ENCODE measurements around the gene GPR183.

GPR183 gene

DNA sequence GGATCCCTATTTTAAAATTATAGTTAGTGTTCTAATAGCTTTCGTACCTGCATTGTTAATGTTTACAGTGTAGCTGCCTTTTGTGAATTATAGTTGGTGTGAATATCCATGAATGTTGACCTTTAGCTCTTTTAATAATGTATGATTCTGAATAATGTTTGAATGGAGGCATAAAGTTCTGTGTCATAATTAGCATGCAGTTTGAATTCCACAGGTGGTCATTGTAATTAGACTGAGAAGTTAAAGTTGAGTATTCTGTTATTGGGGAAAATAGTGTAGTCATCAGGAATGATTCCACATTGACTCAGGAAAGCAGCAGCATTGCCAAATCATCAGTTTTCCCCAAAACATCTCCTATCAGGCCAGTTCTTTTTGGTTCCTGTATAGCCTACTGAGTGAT lies 61.1 kb downstream of the GPR183 start:
- DNase-seq (ENCODE audit: low read depth, low spot score) = no peak
